IMR-90 (cell line): ENCODE data around the gene CAST. TPM values are rescaled to one million over a fixed set of nuclear protein-coding genes. Genes with fewer than 3 reads are reported as not detected.
"Not testable (repeated sequence)": the region's sequence is repeated elsewhere in the genome, so short reads cannot be mapped to it uniquely, and the experiment has no call there.

Source experiments
- ATAC-seq: fragments of 200-7000 bp; cut with Tn5 transposase; 2 replicates; pipeline ENCODE4 v1.9.1; 2020; ENCODE audit warnings: low read depth, mild to moderate bottlenecking, moderate library complexity
- BruUV-seq: library from RNA; stranded (reverse); fragments of 400-500 nt; replicated peaks from 2 replicates; lab custom pipeline; 2021; lab: Mats Ljungman, UMichigan
- CTCF ChIA-PET: fragments of 300-600 bp; formaldehyde crosslinking; extraction: SDS; loops from one replicate; lab custom pipeline; 2021; ENCODE audit warnings: antibody characterized with exemption; lab: Yijun Ruan, JAX
- POLR2A ChIA-PET: fragments of 300-600 bp; sonication (Branson Sonifier 250); formaldehyde crosslinking; loops from one replicate; lab custom pipeline; 2022; ENCODE audit warnings: antibody characterized with exemption; ENCODE audit not compliant: unreplicated experiment; lab: Charles Lee
- DNase-seq: peaks from one replicate; pipeline ENCODE4 v3.0.0; 2013
- H2AFZ ChIP-seq: replicated peaks from 2 replicates; pipeline ENCODE3; 2013; ENCODE audit warnings: low read length, mild to moderate bottlenecking; ENCODE audit not compliant: poor library complexity
- H2AK5ac ChIP-seq: 2 replicates; pipeline ENCODE4 v1.6.1; 2013; ENCODE audit warnings: low read depth, low read length, inconsistent platforms
- H2AK9ac ChIP-seq: replicated peaks from 2 replicates; pipeline ENCODE3; 2013; ENCODE audit warnings: mild to moderate bottlenecking, low read depth, low read length, moderate library complexity; ENCODE audit not compliant: poor library complexity
- H2BK120ac ChIP-seq: 2 replicates; pipeline ENCODE4 v1.6.1; 2013; ENCODE audit warnings: low read depth, low read length, inconsistent platforms
- H2BK15ac ChIP-seq: 3 replicates; pipeline ENCODE4 v1.6.1; 2013; ENCODE audit warnings: low read depth, low read length, inconsistent platforms
- H2BK20ac ChIP-seq: 2 replicates; pipeline ENCODE4 v1.6.1; 2013; ENCODE audit warnings: low read depth, mild to moderate bottlenecking, inconsistent platforms, low read length, moderate library complexity
- H2BK5ac ChIP-seq: 2 replicates; pipeline ENCODE4 v1.6.1; 2013; ENCODE audit warnings: mild to moderate bottlenecking, low read depth, low read length, inconsistent platforms; ENCODE audit not compliant: poor library complexity, severe bottlenecking
- H3K14ac ChIP-seq: replicated peaks from 2 replicates; pipeline ENCODE4 v1.6.1; 2013; ENCODE audit warnings: low read depth, low read length, inconsistent platforms
- H3K18ac ChIP-seq: 2 replicates; pipeline ENCODE4 v1.6.1; 2013; ENCODE audit warnings: low read depth, low read length, control low read depth
- H3K23ac ChIP-seq: 2 replicates; pipeline ENCODE4 v1.6.1; 2013; ENCODE audit warnings: low read depth, low read length, inconsistent platforms
- H3K27ac ChIP-seq: 2 replicates; pipeline ENCODE4 v1.5.1; 2013; ENCODE audit warnings: mild to moderate bottlenecking, control low read depth, low read length; ENCODE audit not compliant: insufficient read depth
- H3K27me3 ChIP-seq: 2 replicates; pipeline ENCODE4 v1.6.1; 2013; ENCODE audit warnings: low read length; ENCODE audit not compliant: control insufficient read depth, insufficient read depth
- H3K36me3 ChIP-seq: 2 replicates; pipeline ENCODE4 v1.6.1; 2013; ENCODE audit warnings: low read length, mixed read lengths; ENCODE audit not compliant: control insufficient read depth, insufficient read depth
- H3K4ac ChIP-seq: 2 replicates; pipeline ENCODE4 v1.6.1; 2013; ENCODE audit warnings: low read depth, low read length, inconsistent platforms
- H3K4me1 ChIP-seq: 2 replicates; pipeline ENCODE4 v1.6.1; 2013; ENCODE audit warnings: low read length, mixed read lengths; ENCODE audit not compliant: control insufficient read depth, insufficient read depth
- H3K4me2 ChIP-seq: 2 replicates; pipeline ENCODE4 v1.6.1; 2013; ENCODE audit warnings: low read depth, mild to moderate bottlenecking, control low read depth, low read length, moderate library complexity
- H3K4me3 ChIP-seq: 2 replicates; pipeline ENCODE4 v1.5.1; 2013; ENCODE audit warnings: low read depth, mild to moderate bottlenecking, control low read depth, low read length, moderate library complexity; ENCODE audit not compliant: insufficient read depth
- H3K56ac ChIP-seq: 2 replicates; pipeline ENCODE4 v1.6.1; 2013; ENCODE audit warnings: low read length, inconsistent platforms; ENCODE audit not compliant: insufficient read depth; ENCODE audit errors: extremely low read depth
- H3K79me1 ChIP-seq, 2 experiments: 2 replicates each; pipeline ENCODE4 v1.6.1; 2013; ENCODE audit warnings: low read length in 2 of 2, inconsistent platforms in 1 of 2, low read depth in 1 of 2
- H3K9ac ChIP-seq: 2 replicates; pipeline ENCODE4 v1.6.1; 2013; ENCODE audit warnings: low read depth, low read length, control low read depth
- H3K9me1 ChIP-seq: 2 replicates; pipeline ENCODE4 v1.6.1; 2013; ENCODE audit warnings: low read length, inconsistent platforms; ENCODE audit not compliant: insufficient read depth
- H3K9me3 ChIP-seq: 2 replicates; pipeline ENCODE4 v1.6.1; 2013; ENCODE audit warnings: low read length; ENCODE audit not compliant: control insufficient read depth, insufficient read depth
- H4K20me1 ChIP-seq: 2 replicates; pipeline ENCODE4 v1.6.1; 2013; ENCODE audit warnings: low read length, inconsistent platforms; ENCODE audit not compliant: insufficient read depth
- H4K5ac ChIP-seq: 2 replicates; pipeline ENCODE4 v1.6.1; 2013; ENCODE audit warnings: mild to moderate bottlenecking, low read depth, low read length, control low read depth
- H4K8ac ChIP-seq, 2 experiments: 2 replicates each; pipeline ENCODE4 v1.6.1; 2013; ENCODE audit warnings: low read depth in 2 of 2, low read length in 2 of 2, control low read depth in 1 of 2, inconsistent platforms in 1 of 2
- H4K91ac ChIP-seq: 2 replicates; pipeline ENCODE4 v1.6.1; 2013; ENCODE audit warnings: low read depth, low read length, inconsistent platforms; ENCODE audit not compliant: insufficient read depth
- WGBS, 2 experiments: methylation state at CpG; one replicate each; pipeline versions ENCODE4 v1.1.5 to v1.1.7; 2013; ENCODE audit warnings: missing lambda C conversion rate in 2 of 2; ENCODE audit not compliant: insufficient read length in 1 of 2; ENCODE audit errors: extremely low coverage in 2 of 2; 5-methylcytosine and 5-hydroxymethylcytosine counted together
- dilution Hi-C: fragments of 300-500 bp; cut with HindIII; formaldehyde crosslinking; loops from one replicate; pipeline ENCODE4 v1.14.3; 2018; ENCODE audit warnings: low sequenced_read_pairs; ENCODE audit not compliant: unreplicated experiment
- in situ Hi-C: fragments of 300-500 bp; cut with MboI; formaldehyde crosslinking; loops from 3 replicates; pipeline ENCODE4 v1.14.3; 2019; ENCODE audit warnings: low sequenced_read_pairs, inconsistent platforms, mixed read lengths
- intact Hi-C: fragments of 100-400 bp; cut with micrococcal nuclease; formaldehyde crosslinking; loops from 2 replicates; pipeline ENCODE4 v1.10.0; 2022
- polyA plus RNA-seq, 3 experiments: library from polyadenylated mRNA; depleted of rRNA; stranded (reverse); fragments of >200 nt; gene quantifications; 2 replicates each; pipeline ENCODE4 v1.2.3, GENCODE V29; 2012; ENCODE audit warnings: low replicate concordance in 1 of 3
- total RNA-seq: library from RNA; depleted of rRNA; stranded (reverse); fragments of >200 nt; gene quantifications from 2 replicates; pipeline ENCODE4 v1.2.3, GENCODE V29; 2012

Gene CAST
- total and polyA plus RNA-seq, 2 of the 4 experiments (the other 2 are of a cell fraction), result 91.3 to 128 TPM

GRCh38 chr5:96744218-96744617 is 82.0 kb downstream of the CAST start:
- H3K14ac ChIP-seq, H2BK5ac ChIP-seq, H4K91ac ChIP-seq, H3K27me3 ChIP-seq, H3K4ac ChIP-seq, H2BK15ac ChIP-seq, H2BK20ac ChIP-seq, H2AK5ac ChIP-seq, ATAC-seq, H3K18ac ChIP-seq, H3K23ac ChIP-seq, H2AFZ ChIP-seq, DNase-seq, H4K8ac ChIP-seq, H4K5ac ChIP-seq, H3K9ac ChIP-seq, H2BK120ac ChIP-seq, H3K56ac ChIP-seq, H3K4me3 ChIP-seq, dilution Hi-C loops, intact Hi-C loops, H4K20me1 ChIP-seq, CTCF ChIA-PET, H3K27ac ChIP-seq, H3K4me2 ChIP-seq, H3K4me1 ChIP-seq, POLR2A ChIA-PET, H3K9me1 ChIP-seq, BruUV-seq, H2AK9ac ChIP-seq, H3K9me3 ChIP-seq: not testable (repeated sequence)
- Histone ChIP-seq H3K36me3 (peaks cover 44% of the 10 kb centered on the region), H3K79me1 (peaks cover 4 to 19% of the 10 kb centered on the region in 2 experiments; a peak in 3 of 4 replicates)
- in situ Hi-C loops, result loop anchor here (10.0 kb wide), 2 partner anchors 129 to 399 kb away; no protein-coding TSS in a partner anchor
- no CpG with 5 or more reads among the region's 5 CpGs for WGBS, 2 experiments
